Measurements from ENCODE around the gene GARRE1. TPM values are rescaled to one million over a fixed set of nuclear protein-coding genes. Genes with fewer than 3 reads are reported as not detected.

The GARRE1 gene
- total RNA-seq, 1 donor from 2014 or later: 20.1 TPM

DNA sequence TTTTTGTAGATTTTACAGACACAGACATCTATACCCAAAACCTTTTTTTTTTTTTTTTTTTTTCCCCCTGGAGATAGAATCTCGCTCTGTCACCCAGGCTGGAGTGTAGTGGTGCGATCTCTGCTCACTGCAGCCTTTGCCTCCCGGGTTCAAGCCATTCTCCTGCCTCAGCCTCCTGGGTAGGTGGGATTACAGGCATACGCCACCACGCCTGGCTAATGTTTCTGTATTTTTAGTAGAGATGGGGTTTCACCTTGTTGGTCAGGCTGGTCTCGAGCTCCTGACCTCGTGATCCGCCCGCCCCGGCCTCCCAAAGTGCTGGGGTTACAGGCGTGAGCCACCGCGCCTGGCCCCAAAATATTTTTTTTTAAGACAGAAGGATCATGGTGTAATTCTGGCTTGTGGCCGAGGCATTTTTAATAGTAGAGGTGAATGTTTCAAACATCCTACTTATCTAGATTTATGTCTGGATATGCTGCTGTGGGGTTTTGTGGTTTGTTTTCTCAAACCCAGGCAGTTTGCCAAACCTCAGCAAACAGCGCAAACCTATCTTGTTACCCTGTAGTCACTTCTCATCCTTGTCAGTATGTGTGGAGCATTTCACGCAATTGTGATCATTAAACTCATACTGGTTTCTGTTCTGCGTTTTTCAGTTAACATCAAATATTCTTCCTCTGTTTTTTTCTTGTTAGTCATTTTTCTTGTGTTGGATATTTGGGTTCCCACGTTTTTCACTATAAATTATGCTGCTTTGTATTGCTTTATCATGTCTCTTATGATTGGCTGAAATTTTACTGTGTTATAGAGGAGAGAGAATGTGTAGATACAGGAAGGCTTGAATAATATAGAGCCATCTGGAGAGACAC is 36.2 kb upstream of the GARRE1 start:
- FAIRE-seq: peak; percentile 87
- Histone ChIP-seq H3K27me3 (ENCODE audit: insufficient read depth, low read length) (no peaks in the 10 kb centered on the region), H4K20me1 (ENCODE audit: insufficient read depth, low read length) (peaks cover 78% of the 10 kb centered on the region), H3K4me2 (ENCODE audit: low read length) (peak overlapping the region; percentile 64), H3K36me3 (ENCODE audit: insufficient read depth, low read length) (peaks cover 42% of the 10 kb centered on the region), H3K4me1 (ENCODE audit: insufficient read depth, low read length) (peaks cover 13% of the 10 kb centered on the region), H3K27ac (ENCODE audit: low read depth, low read length) (peak overlapping the region; percentile 70), H3K79me2 (ENCODE audit: insufficient read depth, low read length) (peaks cover 20% of the 10 kb centered on the region), H3K9me3 (ENCODE audit: insufficient read depth, low read depth, low read length) (no peaks in the 10 kb centered on the region), H3K4me3 (ENCODE audit: insufficient read depth, low read depth, low read length) (no peak overlapping the region), H2AFZ (ENCODE audit: low read depth, low read length) (no peak overlapping the region), H3K9ac (ENCODE audit: low read length) (peak overlapping the region; percentile 54)
- peaks cover 16% of the 10 kb centered on the region for H3K36me3 Mint-ChIP-seq (ENCODE audit: low read depth, unreplicated experiment)
- no peak for TF ChIP-seq EZH2 (IDR thresholded peaks at IDR 0.05; ENCODE audit: insufficient read depth, low read length)
- TF ChIP-seq, protein P1, sequence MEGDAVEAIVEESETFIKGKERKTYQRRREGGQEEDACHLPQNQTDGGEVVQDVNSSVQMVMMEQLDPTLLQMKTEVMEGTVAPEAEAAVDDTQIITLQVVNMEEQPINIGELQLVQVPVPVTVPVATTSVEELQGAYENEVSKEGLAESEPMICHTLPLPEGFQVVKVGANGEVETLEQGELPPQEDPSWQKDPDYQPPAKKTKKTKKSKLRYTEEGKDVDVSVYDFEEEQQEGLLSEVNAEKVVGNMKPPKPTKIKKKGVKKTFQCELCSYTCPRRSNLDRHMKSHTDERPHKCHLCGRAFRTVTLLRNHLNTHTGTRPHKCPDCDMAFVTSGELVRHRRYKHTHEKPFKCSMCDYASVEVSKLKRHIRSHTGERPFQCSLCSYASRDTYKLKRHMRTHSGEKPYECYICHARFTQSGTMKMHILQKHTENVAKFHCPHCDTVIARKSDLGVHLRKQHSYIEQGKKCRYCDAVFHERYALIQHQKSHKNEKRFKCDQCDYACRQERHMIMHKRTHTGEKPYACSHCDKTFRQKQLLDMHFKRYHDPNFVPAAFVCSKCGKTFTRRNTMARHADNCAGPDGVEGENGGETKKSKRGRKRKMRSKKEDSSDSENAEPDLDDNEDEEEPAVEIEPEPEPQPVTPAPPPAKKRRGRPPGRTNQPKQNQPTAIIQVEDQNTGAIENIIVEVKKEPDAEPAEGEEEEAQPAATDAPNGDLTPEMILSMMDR (IDR thresholded peaks at IDR 0.05; ENCODE audit: insufficient read depth, low read depth, low read length): no peak
- peaks cover 16% of the 10 kb centered on the region for H3K4me1 Mint-ChIP-seq (ENCODE audit: low read depth, unreplicated experiment)
- no peaks in the 10 kb centered on the region for H3K27me3 Mint-ChIP-seq (ENCODE audit: low read depth, unreplicated experiment)
- H3K27ac Mint-ChIP-seq (ENCODE audit: unreplicated experiment): peak overlapping the region; percentile 73
- peak; percentile 99 for DNase-seq (ENCODE audit: low read depth)
- H3K9me3 Mint-ChIP-seq (ENCODE audit: unreplicated experiment): no peaks in the 10 kb centered on the region
- H3K4me3 Mint-ChIP-seq (ENCODE audit: unreplicated experiment): no peak overlapping the region

DNA sequence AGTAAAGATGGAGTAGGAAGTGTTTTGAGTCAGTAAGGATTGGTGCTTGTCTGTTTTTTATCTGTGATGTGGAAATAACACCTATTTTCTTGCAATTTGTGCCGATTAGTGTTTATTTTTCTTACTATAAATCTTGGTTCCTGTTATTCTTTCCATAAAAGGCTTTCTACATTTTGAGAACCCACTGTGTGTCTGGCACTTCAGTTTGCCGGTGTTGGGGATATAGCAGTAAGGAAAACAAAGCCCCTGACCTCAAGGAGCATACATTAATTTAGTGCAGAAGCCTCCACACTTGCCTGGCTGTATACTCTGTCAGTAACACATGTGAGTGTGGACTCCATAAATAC is 35.6 kb upstream of the GARRE1 start:
- Histone ChIP-seq H3K27ac (ENCODE audit: low read depth, low read length) (peak overlapping the region; percentile 70), H3K79me2 (ENCODE audit: insufficient read depth, low read length) (peaks cover 26% of the 10 kb centered on the region), H3K4me3 (ENCODE audit: insufficient read depth, low read depth, low read length) (no peak overlapping the region), H4K20me1 (ENCODE audit: insufficient read depth, low read length) (peaks cover 78% of the 10 kb centered on the region), H3K36me3 (ENCODE audit: insufficient read depth, low read length) (peaks cover 45% of the 10 kb centered on the region), H3K9me3 (ENCODE audit: insufficient read depth, low read depth, low read length) (no peaks in the 10 kb centered on the region), H3K4me2 (ENCODE audit: low read length) (peak overlapping the region; percentile 64), H3K27me3 (ENCODE audit: insufficient read depth, low read length) (no peaks in the 10 kb centered on the region), H2AFZ (ENCODE audit: low read depth, low read length) (no peak overlapping the region), H3K4me1 (ENCODE audit: insufficient read depth, low read length) (peaks cover 13% of the 10 kb centered on the region), H3K9ac (ENCODE audit: low read length) (peak overlapping the region; percentile 54)
- Mint-ChIP-seq H3K36me3 (ENCODE audit: low read depth, unreplicated experiment) (peaks cover 19% of the 10 kb centered on the region), H3K27ac (ENCODE audit: unreplicated experiment) (peak overlapping the region; percentile 67), H3K4me3 (ENCODE audit: unreplicated experiment) (no peak overlapping the region), H3K27me3 (ENCODE audit: low read depth, unreplicated experiment) (no peaks in the 10 kb centered on the region), H3K9me3 (ENCODE audit: unreplicated experiment) (no peaks in the 10 kb centered on the region), H3K4me1 (ENCODE audit: low read depth, unreplicated experiment) (peaks cover 16% of the 10 kb centered on the region)
- TF ChIP-seq, protein P1 (IDR thresholded peaks at IDR 0.05; ENCODE audit: insufficient read depth, low read depth, low read length): no peak
- no peak for TF ChIP-seq EZH2 (IDR thresholded peaks at IDR 0.05; ENCODE audit: insufficient read depth, low read length)
- no peak for FAIRE-seq
- DNase-seq (ENCODE audit: low read depth): no peak
